Breast epithelium (tissue), 4 donors: Measurements from ENCODE around the gene HERC2. TPM values are rescaled to one million over a fixed set of nuclear protein-coding genes. Genes with fewer than 3 reads are reported as not detected.

Experiments used
- DNase-seq, 2 donors: peaks; one replicate each; pipeline ENCODE4 v3.0.0-alpha.2; 2019; ENCODE audit warnings: low spot score in 2 of 2
- H3K27ac ChIP-seq, 2 donors: fragments of 200-600 bp; sonication (generic) in 1 of 2; one replicate each; pipeline ENCODE4 v1.5.1; 2016 to 2019; ENCODE audit warnings: mild to moderate bottlenecking in 1 of 2
- H3K27me3 ChIP-seq, 2 donors: fragments of 200-600 bp; sonication (generic) in 1 of 2; one replicate each; pipeline versions ENCODE4 v1.5.1 to v1.6.0; 2017 to 2019; ENCODE audit warnings: control low read depth in 1 of 2, mild to moderate bottlenecking in 1 of 2
- H3K36me3 ChIP-seq: fragments of 200-600 bp; one replicate; pipeline ENCODE4 v1.5.1; 2019
- H3K4me1 ChIP-seq, 2 donors: fragments of 200-600 bp; sonication (generic); one replicate each; pipeline ENCODE4 v1.5.1; 2016 to 2019; ENCODE audit warnings: control low read depth in 1 of 2
- H3K4me3 ChIP-seq, 3 donors: fragments of 200-600 bp; sonication (generic); 1 replicate in 2 of 3; 2 replicates in 1 of 3; pipeline ENCODE4 v1.5.1; 2016 to 2019; ENCODE audit warnings: mild to moderate bottlenecking in 3 of 3, moderate library complexity in 2 of 3
- H3K9me3 ChIP-seq, 2 donors: fragments of 200-600 bp; sonication (generic) in 1 of 2; one replicate each; pipeline ENCODE4 v1.5.1; 2016 to 2019; ENCODE audit warnings: control low read depth in 1 of 2
- CTCF ChIP-seq, 3 donors: fragments of 450-650 bp; IDR thresholded peaks; one replicate each; pipeline ENCODE4 v1.5.1; 2016 to 2017; ENCODE audit warnings: antibody characterized with exemption in 3 of 3, mild to moderate bottlenecking in 3 of 3, moderate library complexity in 3 of 3
- POLR2A ChIP-seq: fragments of 450-650 bp; IDR thresholded peaks from one replicate; pipeline ENCODE4 v1.6.1; 2016; ENCODE audit warnings: antibody characterized with exemption, mild to moderate bottlenecking, moderate library complexity
- POLR2AphosphoS5 ChIP-seq, 3 donors: sonication (generic); formaldehyde crosslinking; IDR thresholded peaks; one replicate each; pipeline ENCODE4 v1.6.1; 2017; ENCODE audit warnings: antibody characterized with exemption in 3 of 3
- intact Hi-C: fragments of 100-400 bp; cut with DNase I; formaldehyde crosslinking; loops from one replicate; pipeline ENCODE4 v1.15.1; 2023; ENCODE audit warnings: low total_unique reads
- total RNA-seq, 3 donors: library from RNA; depleted of rRNA; stranded (reverse); fragments of >200 nt; gene quantifications; one replicate each; pipeline ENCODE4 v1.1.0, GENCODE V29; 2016

The HERC2 gene
- total RNA-seq, 3 donors from 2014 or later, result 46.2 to 55.8 (median 51.1) TPM

- Histone ChIP-seq H3K27ac (no peak overlapping the region), H3K4me1 (no peaks in the 10 kb centered on the region), H3K4me3 (no peak overlapping the region), H3K36me3 (peaks cover 8% of the 10 kb centered on the region), H3K9me3 (no peaks in the 10 kb centered on the region), H3K27me3 (no peaks in the 10 kb centered on the region)
- DNase-seq, result no peak
- TF ChIP-seq CTCF (IDR thresholded peaks at IDR 0.05) (no peak), POLR2A (no peak), POLR2AphosphoS5 (IDR thresholded peaks at IDR 0.05) (no peak)
- intact Hi-C loops, result no loop called here
Measured at GRCh38 chr15:28113394-28114113, 208.4 kb downstream of the HERC2 start.

- no peaks in the 10 kb centered on the region for H3K4me1 ChIP-seq
- no peak overlapping the region for H3K27ac ChIP-seq
- TF ChIP-seq POLR2AphosphoS5 (IDR thresholded peaks at IDR 0.05) (no peak), POLR2A (no peak), CTCF (IDR thresholded peaks at IDR 0.05) (no peak)
- H3K9me3 ChIP-seq, result no peaks in the 10 kb centered on the region
- no peak overlapping the region for H3K4me3 ChIP-seq
- DNase-seq, result no peak
- peaks cover 8% of the 10 kb centered on the region for H3K36me3 ChIP-seq
- intact Hi-C loops, result no loop called here
- no peaks in the 10 kb centered on the region for H3K27me3 ChIP-seq
Measured at GRCh38 chr15:28112962-28113361, 209.0 kb downstream of the HERC2 start.

GRCh38 chr15:28112101-28112760 lies 209.7 kb downstream of the HERC2 start:
- Histone ChIP-seq H3K4me3 (no peak overlapping the region), H3K36me3 (peaks cover 8% of the 10 kb centered on the region), H3K9me3 (no peaks in the 10 kb centered on the region), H3K27ac (no peak overlapping the region), H3K27me3 (no peaks in the 10 kb centered on the region), H3K4me1 (peaks cover 5% of the 10 kb centered on the region in 2 donors)
- DNase-seq, result no peak
- TF ChIP-seq CTCF (IDR thresholded peaks at IDR 0.05) (no peak), POLR2AphosphoS5 (IDR thresholded peaks at IDR 0.05) (no peak), POLR2A (no peak)
- intact Hi-C loops, result no loop called here

- H3K4me1 ChIP-seq, result peaks cover 5 to 7% of the 10 kb centered on the region in 2 donors
- peaks cover 0 to 6% of the 10 kb centered on the region in 2 donors for H3K27me3 ChIP-seq
- H3K9me3 ChIP-seq, result no peaks in the 10 kb centered on the region
- peaks cover 8% of the 10 kb centered on the region for H3K36me3 ChIP-seq
- intact Hi-C loops, result no loop called here
- no peak for TF ChIP-seq POLR2A
- H3K27ac ChIP-seq, result no peak overlapping the region
- no peak overlapping the region for H3K4me3 ChIP-seq
- DNase-seq, result no peak
Measured at GRCh38 chr15:28111543-28111942, 210.4 kb downstream of the HERC2 start.

GRCh38 chr15:28110481-28110881 lies 211.5 kb downstream of the HERC2 start:
- Histone ChIP-seq H3K27me3 (peaks cover 0 to 15% of the 10 kb centered on the region in 2 donors), H3K36me3 (peaks cover 8% of the 10 kb centered on the region), H3K4me3 (no peak overlapping the region), H3K27ac (no peak overlapping the region), H3K9me3 (no peaks in the 10 kb centered on the region), H3K4me1 (peaks cover 5 to 11% of the 10 kb centered on the region in 2 donors)
- intact Hi-C loops, result no loop called here
- DNase-seq, result no peak
- TF ChIP-seq POLR2A (no peak), POLR2AphosphoS5 (IDR thresholded peaks at IDR 0.05) (no peak), CTCF (IDR thresholded peaks at IDR 0.05) (no peak)
